GM23338 (cell line): Measurements from ENCODE around the gene LHX4. TPM values are rescaled to one million over a fixed set of nuclear protein-coding genes. Genes with fewer than 3 reads are reported as not detected.

Experiments
- JUNB ChIP-seq: IDR thresholded peaks from one replicate; pipeline ENCODE4 v1.6.1; 2016; ENCODE audit warnings: antibody characterized with exemption; ENCODE audit not compliant: unreplicated experiment
- ZNF114 ChIP-seq: fragments of 250-450 bp; sonication (Bioruptor Pico); IDR thresholded peaks from 2 replicates; pipeline ENCODE4 v1.5.0; 2020; ENCODE audit warnings: mild to moderate bottlenecking, moderate library complexity
- ZNF331 ChIP-seq: fragments of 250-450 bp; sonication (Bioruptor Pico); IDR thresholded peaks from 2 replicates; pipeline ENCODE4 v1.5.0; 2020; ENCODE audit warnings: low read depth, mild to moderate bottlenecking, moderate library complexity
- polyA plus RNA-seq: library from polyadenylated mRNA; unstranded; fragments of >200 nt; fragmentation: Nextera tagmentation; extraction: Ambion mirVana; gene quantifications from 2 replicates; pipeline ENCODE4 v1.2.1, GENCODE V29; 2016
- total RNA-seq: library from RNA; depleted of rRNA; stranded (reverse); fragments of >200 nt; shearing (Covaris generic); gene quantifications from 2 replicates; pipeline ENCODE4 v1.2.3, GENCODE V29; 2014
- TF ChIP-seq, protein P1 (sequence below): fragments of 250-450 bp; sonication (Bioruptor Pico); IDR thresholded peaks from 2 replicates; pipeline ENCODE4 v1.5.0; 2020; ENCODE audit warnings: mild to moderate bottlenecking, moderate library complexity
- TF ChIP-seq, protein P2 (sequence below): IDR thresholded peaks from one replicate; pipeline ENCODE4 v1.6.1; 2018; ENCODE audit warnings: antibody characterized with exemption; ENCODE audit not compliant: unreplicated experiment

Gene LHX4
- total and polyA plus RNA-seq, 2 experiments from 2014 or later = 1.4 to 2.5 TPM

DNA sequence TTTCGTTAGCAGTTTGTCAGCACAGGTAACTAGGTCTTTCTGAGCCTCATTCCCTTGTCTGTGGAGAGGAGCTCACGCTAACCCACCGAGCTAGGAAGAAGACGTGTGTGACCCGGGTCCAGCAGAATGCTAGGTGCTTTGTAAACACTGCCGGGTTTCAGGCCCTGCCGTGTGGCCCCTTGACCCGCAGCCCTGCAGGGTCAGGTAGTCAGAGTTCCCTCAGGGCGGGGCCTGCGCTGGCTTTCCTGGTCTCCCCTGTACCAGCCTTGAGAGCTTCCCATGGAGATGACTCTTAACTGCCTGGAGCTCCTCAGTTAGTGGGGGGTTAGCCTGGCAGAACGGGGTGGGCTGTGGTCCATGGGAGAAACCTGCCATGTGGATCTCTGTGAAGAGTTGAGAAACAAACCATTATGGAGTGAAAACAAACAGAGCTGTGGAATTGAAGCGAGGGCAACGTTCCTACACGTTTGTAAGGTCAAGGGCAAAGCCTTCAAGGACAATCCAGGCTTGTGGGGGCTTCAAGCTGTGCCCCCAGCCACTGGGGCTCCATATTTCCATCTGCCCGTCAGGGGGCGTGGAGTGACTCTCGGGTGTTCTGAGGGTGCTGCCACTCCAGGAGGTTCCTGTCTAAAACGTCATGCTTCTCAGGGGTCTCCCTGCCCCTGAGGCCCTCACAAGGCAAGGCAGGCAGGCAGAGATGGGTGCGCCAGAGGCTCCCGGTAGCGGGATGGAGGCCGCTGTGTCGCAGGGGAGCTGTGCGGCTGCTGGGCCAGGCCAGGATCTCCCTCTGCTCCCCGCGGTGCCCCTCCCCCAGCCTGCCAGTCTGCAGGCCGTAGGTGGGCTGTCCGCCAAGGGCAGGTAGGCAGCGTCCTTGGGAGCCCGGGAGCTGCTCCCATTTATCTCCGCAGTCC, 23.8 kb downstream of the LHX4 start (continued):
- TF ChIP-seq, protein P1, sequence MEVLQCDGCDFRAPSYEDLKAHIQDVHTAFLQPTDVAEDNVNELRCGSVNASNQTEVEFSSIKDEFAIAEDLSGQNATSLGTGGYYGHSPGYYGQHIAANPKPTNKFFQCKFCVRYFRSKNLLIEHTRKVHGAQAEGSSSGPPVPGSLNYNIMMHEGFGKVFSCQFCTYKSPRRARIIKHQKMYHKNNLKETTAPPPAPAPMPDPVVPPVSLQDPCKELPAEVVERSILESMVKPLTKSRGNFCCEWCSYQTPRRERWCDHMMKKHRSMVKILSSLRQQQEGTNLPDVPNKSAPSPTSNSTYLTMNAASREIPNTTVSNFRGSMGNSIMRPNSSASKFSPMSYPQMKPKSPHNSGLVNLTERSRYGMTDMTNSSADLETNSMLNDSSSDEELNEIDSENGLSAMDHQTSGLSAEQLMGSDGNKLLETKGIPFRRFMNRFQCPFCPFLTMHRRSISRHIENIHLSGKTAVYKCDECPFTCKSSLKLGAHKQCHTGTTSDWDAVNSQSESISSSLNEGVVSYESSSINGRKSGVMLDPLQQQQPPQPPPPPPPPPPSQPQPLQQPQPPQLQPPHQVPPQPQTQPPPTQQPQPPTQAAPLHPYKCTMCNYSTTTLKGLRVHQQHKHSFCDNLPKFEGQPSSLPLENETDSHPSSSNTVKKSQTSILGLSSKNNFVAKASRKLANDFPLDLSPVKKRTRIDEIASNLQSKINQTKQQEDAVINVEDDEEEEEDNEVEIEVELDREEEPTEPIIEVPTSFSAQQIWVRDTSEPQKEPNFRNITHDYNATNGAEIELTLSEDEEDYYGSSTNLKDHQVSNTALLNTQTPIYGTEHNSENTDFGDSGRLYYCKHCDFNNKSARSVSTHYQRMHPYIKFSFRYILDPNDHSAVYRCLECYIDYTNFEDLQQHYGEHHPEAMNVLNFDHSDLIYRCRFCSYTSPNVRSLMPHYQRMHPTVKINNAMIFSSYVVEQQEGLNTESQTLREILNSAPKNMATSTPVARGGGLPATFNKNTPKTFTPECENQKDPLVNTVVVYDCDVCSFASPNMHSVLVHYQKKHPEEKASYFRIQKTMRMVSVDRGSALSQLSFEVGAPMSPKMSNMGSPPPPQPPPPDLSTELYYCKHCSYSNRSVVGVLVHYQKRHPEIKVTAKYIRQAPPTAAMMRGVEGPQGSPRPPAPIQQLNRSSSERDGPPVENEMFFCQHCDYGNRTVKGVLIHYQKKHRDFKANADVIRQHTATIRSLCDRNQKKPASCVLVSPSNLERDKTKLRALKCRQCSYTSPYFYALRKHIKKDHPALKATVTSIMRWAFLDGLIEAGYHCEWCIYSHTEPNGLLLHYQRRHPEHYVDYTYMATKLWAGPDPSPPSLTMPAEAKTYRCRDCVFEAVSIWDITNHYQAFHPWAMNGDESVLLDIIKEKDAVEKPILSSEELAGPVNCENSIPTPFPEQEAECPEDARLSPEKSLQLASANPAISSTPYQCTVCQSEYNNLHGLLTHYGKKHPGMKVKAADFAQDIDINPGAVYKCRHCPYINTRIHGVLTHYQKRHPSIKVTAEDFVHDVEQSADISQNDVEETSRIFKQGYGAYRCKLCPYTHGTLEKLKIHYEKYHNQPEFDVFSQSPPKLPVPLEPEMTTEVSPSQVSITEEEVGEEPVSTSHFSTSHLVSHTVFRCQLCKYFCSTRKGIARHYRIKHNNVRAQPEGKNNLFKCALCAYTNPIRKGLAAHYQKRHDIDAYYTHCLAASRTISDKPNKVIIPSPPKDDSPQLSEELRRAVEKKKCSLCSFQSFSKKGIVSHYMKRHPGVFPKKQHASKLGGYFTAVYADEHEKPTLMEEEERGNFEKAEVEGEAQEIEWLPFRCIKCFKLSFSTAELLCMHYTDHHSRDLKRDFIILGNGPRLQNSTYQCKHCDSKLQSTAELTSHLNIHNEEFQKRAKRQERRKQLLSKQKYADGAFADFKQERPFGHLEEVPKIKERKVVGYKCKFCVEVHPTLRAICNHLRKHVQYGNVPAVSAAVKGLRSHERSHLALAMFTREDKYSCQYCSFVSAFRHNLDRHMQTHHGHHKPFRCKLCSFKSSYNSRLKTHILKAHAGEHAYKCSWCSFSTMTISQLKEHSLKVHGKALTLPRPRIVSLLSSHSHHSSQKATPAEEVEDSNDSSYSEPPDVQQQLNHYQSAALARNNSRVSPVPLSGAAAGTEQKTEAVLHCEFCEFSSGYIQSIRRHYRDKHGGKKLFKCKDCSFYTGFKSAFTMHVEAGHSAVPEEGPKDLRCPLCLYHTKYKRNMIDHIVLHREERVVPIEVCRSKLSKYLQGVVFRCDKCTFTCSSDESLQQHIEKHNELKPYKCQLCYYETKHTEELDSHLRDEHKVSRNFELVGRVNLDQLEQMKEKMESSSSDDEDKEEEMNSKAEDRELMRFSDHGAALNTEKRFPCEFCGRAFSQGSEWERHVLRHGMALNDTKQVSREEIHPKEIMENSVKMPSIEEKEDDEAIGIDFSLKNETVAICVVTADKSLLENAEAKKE = no peak
- TF ChIP-seq ZNF331 (CRISPR knock-in tag) = no peak
- TF ChIP-seq, protein P2, sequence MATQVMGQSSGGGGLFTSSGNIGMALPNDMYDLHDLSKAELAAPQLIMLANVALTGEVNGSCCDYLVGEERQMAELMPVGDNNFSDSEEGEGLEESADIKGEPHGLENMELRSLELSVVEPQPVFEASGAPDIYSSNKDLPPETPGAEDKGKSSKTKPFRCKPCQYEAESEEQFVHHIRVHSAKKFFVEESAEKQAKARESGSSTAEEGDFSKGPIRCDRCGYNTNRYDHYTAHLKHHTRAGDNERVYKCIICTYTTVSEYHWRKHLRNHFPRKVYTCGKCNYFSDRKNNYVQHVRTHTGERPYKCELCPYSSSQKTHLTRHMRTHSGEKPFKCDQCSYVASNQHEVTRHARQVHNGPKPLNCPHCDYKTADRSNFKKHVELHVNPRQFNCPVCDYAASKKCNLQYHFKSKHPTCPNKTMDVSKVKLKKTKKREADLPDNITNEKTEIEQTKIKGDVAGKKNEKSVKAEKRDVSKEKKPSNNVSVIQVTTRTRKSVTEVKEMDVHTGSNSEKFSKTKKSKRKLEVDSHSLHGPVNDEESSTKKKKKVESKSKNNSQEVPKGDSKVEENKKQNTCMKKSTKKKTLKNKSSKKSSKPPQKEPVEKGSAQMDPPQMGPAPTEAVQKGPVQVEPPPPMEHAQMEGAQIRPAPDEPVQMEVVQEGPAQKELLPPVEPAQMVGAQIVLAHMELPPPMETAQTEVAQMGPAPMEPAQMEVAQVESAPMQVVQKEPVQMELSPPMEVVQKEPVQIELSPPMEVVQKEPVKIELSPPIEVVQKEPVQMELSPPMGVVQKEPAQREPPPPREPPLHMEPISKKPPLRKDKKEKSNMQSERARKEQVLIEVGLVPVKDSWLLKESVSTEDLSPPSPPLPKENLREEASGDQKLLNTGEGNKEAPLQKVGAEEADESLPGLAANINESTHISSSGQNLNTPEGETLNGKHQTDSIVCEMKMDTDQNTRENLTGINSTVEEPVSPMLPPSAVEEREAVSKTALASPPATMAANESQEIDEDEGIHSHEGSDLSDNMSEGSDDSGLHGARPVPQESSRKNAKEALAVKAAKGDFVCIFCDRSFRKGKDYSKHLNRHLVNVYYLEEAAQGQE = no peak
- no peak for TF ChIP-seq JUNB
- no peak for TF ChIP-seq ZNF114 (CRISPR knock-in tag)
